ENCODE data around the gene PLEKHB1.

The PLEKHB1 gene

DNA sequence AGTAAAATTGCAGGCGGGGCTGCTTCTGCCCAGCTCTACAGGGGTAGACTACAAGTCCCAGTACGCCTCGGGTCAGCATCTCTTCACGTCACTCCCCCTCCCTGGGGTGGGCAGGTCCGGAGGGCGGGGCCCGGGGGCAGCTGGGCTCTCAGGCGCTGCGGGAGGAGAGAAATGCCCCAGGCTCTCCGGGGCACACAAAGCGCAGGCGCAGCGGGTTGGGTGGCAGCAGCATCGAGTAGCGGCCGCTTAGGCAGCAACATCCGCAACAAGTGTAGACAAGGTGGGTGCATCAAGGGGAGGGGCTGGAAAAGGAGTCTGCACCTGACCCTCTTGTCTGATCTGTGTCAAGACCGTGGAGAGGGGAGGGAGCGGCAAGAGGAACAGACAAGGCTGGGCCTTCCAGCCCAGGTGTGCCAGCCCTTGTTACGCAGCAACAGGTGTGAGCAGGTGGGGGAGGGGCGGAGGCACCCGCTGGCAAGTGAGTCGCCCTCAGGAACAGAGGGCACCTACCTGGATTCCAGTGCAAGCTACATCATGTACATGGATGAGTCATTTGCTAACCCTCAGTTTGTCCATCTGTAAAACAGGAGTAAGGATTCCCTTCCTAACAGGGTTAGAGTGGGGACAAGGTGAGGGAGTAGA is 1.2 kb downstream of the PLEKHB1 start:
- peak; percentile 71 for DNase-seq (ENCODE audit: low read depth)
- peak overlapping the region; percentile 20 for H3K4me3 ChIP-seq (ENCODE audit: control insufficient read depth, low read depth, low read length)
- TF ChIP-seq, protein P1, sequence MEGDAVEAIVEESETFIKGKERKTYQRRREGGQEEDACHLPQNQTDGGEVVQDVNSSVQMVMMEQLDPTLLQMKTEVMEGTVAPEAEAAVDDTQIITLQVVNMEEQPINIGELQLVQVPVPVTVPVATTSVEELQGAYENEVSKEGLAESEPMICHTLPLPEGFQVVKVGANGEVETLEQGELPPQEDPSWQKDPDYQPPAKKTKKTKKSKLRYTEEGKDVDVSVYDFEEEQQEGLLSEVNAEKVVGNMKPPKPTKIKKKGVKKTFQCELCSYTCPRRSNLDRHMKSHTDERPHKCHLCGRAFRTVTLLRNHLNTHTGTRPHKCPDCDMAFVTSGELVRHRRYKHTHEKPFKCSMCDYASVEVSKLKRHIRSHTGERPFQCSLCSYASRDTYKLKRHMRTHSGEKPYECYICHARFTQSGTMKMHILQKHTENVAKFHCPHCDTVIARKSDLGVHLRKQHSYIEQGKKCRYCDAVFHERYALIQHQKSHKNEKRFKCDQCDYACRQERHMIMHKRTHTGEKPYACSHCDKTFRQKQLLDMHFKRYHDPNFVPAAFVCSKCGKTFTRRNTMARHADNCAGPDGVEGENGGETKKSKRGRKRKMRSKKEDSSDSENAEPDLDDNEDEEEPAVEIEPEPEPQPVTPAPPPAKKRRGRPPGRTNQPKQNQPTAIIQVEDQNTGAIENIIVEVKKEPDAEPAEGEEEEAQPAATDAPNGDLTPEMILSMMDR (conservative IDR thresholded peaks at IDR 0.05; ENCODE audit: control insufficient read depth, insufficient read depth, low read depth, low read length), result no peak

DNA sequence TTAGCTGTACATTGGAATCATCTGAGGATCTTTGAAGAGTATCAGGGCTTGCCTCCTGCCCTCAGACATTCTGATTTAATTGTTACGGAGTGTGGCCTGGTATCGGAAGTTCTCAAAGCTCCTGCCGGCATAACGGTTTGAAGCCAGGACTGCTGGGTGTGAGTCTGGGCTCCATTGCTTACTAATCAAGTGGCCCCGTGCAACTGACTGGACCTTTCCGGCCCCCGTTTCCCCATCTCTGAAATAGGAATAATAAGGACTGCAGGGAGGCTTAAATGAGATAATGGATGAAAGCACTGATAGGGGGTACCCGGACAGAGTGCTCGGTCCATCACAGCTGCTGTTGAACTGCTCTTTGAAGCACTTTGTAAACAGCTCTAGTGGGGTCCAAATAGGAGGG is 1.7 kb downstream of the PLEKHB1 start:
- TF ChIP-seq, protein P1 (conservative IDR thresholded peaks at IDR 0.05; ENCODE audit: control insufficient read depth, insufficient read depth, low read depth, low read length), result no peak
- no peak for DNase-seq (ENCODE audit: low read depth)
- H3K4me3 ChIP-seq (ENCODE audit: control insufficient read depth, low read depth, low read length), result no peak overlapping the region

DNA sequence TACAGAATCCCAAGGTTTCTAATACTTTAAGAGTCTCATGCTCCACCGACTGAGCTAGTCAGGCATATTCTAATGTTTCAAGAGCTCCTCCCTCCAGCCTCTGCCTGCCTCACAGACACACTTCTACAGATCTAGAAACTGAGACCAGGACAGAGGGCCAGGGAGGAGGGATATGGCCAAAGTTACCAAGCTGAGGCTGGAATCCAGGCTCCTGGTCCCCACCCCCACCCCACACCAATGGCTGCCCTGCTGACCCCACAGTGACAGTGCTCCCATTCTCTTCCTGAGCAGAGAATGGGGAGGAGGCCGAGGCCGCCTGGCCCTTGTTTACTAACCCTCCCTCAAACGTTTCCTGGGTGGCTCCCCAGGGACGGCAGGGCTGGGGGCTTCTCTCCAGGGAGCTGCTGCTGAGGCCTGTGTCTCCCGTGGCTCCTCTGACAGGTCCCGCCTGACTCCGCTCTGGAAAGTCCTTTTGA is 2.2 kb downstream of the PLEKHB1 start:
- H3K4me3 ChIP-seq (ENCODE audit: control insufficient read depth, low read depth, low read length), result no peak overlapping the region
- TF ChIP-seq, protein P1 (conservative IDR thresholded peaks at IDR 0.05; ENCODE audit: control insufficient read depth, insufficient read depth, low read depth, low read length), result no peak
- no peak for DNase-seq (ENCODE audit: low read depth)

DNA sequence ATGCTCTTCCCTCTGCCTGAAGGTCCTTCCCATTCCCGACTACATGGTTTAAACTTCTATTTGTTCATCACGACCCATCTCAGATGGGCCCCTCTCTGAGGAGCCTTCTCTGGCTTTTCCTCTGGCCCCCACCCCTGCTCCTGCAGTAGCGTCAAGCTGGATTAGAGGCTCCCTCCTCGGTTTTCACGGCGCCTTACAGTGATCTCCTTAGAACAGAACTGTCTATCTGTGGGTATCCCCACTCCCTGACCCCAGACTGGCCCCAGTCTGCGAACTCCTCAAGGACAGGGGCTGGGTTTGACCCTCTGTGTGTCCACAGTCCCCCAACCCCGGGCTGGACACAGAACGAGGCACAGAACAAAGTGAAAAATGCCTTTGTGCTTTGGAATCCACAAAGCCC is 2.8 kb downstream of the PLEKHB1 start:
- no peak for DNase-seq (ENCODE audit: low read depth)
- TF ChIP-seq, protein P1 (conservative IDR thresholded peaks at IDR 0.05; ENCODE audit: control insufficient read depth, insufficient read depth, low read depth, low read length), result no peak
- no peak overlapping the region for H3K4me3 ChIP-seq (ENCODE audit: control insufficient read depth, low read depth, low read length)

DNA sequence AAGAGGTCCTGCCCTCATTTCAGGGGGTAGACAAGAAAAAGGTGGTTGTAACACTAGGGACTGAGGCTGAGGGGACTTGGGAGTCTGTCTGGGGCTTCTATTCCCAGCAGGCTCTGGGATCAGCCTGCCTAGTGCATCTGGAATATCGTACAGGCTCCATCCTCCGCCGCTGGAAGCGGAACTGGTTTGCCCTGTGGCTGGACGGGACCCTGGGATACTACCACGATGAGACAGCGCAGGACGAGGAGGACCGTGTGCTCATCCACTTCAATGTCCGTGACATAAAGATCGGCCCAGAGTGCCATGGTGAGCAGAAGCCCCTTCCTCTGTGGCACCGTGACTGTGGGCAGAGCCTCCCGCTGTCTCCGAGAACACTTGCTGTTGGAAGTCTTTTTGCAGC is 4.0 kb downstream of the PLEKHB1 start:
- no peak overlapping the region for H3K4me3 ChIP-seq (ENCODE audit: control insufficient read depth, low read depth, low read length)
- DNase-seq (ENCODE audit: low read depth), result no peak
- TF ChIP-seq, protein P1 (conservative IDR thresholded peaks at IDR 0.05; ENCODE audit: control insufficient read depth, insufficient read depth, low read depth, low read length), result no peak

DNA sequence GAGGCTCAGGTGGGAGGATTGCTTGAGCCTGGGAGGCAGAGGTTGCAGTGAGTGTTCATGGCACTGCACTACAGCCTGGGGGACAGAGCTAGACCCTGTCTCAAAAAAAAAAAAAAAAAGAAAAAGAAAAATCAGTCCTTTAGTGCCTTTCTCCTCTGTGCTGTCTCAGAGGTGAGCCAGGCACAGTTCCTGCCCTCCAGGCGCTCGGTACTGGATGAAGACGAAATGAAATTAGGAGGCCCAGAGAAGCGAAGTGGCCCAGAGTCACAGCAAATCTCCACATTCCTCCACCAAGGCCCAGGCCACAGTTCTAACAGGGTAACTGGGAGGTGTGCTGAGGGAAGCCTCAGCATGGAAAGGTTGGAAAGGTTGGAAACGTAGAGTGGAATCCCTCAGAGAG is 4.9 kb downstream of the PLEKHB1 start:
- no peak for DNase-seq (ENCODE audit: low read depth)
- no peak overlapping the region for H3K4me3 ChIP-seq (ENCODE audit: control insufficient read depth, low read depth, low read length)
- TF ChIP-seq, protein P1 (conservative IDR thresholded peaks at IDR 0.05; ENCODE audit: control insufficient read depth, insufficient read depth, low read depth, low read length), result no peak

DNA sequence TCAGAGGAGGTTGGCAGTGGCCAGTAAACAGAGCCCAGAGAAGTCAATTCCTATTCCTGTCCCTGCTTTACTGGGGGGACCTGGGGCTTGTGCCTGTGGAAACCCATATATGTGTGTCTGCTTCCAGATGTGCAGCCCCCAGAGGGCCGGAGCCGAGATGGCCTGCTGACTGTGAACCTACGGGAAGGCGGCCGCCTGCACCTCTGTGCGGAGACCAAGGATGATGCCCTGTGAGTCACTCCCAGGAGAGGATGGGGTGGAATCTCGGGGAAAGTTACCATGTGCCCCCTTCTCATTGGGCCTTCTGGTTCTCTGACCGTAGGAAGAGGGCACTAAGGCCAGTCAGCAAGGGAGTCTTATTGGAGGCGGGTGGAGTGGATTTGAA is 5.3 kb downstream of the PLEKHB1 start:
- TF ChIP-seq, protein P1 (conservative IDR thresholded peaks at IDR 0.05; ENCODE audit: control insufficient read depth, insufficient read depth, low read depth, low read length), result no peak
- no peak for DNase-seq (ENCODE audit: low read depth)
- H3K4me3 ChIP-seq (ENCODE audit: control insufficient read depth, low read depth, low read length), result no peak overlapping the region

Data from fibroblast of mammary gland (primary cell).